SK-N-SH (cell line): ENCODE results near the gene KLC4. TPM values are rescaled to one million over a fixed set of nuclear protein-coding genes. Genes with fewer than 3 reads are reported as not detected.

Source experiments
- CTCF ChIA-PET: fragments of 300-600, 350-600 bp; formaldehyde crosslinking; extraction: SDS; loops from one replicate; lab custom pipeline; 2021; lab: Yijun Ruan, JAX
- POLR2A ChIA-PET: fragments of 350-600 bp; sonication (Branson Sonifier 250); formaldehyde crosslinking; extraction: SDS; loops from one replicate; lab custom pipeline; 2020; ENCODE audit warnings: antibody characterized with exemption, inconsistent platforms; lab: Yijun Ruan, JAX
- DNase-seq: peaks from one replicate; pipeline ENCODE4 v3.0.0; 2012
- H2AFZ ChIP-seq: fragments of 200-600 bp; sonication (generic); 2 replicates; pipeline ENCODE4 v1.8.1; 2016; ENCODE audit warnings: antibody characterized with exemption, mild to moderate bottlenecking, low read depth
- H3F3A ChIP-seq: fragments of 200-600 bp; sonication (generic); replicated peaks from 2 replicates; pipeline ENCODE3; 2016; ENCODE audit warnings: antibody characterized with exemption, mild to moderate bottlenecking; ENCODE audit not compliant: insufficient read depth
- H3K27ac ChIP-seq, 2 experiments: fragments of 200-500 bp in 1 of 2; fragments of 200-600 bp in 1 of 2; sonication (Bioruptor generic) in 1 of 2; sonication (generic), shearing (Covaris generic) in 1 of 2; 2 replicates each; pipeline versions ENCODE4 v1.5.1 to v1.6.1; 2014 to 2016; ENCODE audit warnings: low read depth in 2 of 2, inconsistent platforms in 1 of 2, low read length in 1 of 2, mild to moderate bottlenecking in 1 of 2, mixed read lengths in 1 of 2
- H3K27me3 ChIP-seq: fragments of 200-600 bp; sonication (generic), shearing (Covaris generic); 2 replicates; pipeline ENCODE4 v1.6.1; 2016; ENCODE audit warnings: mixed run types; ENCODE audit not compliant: insufficient read depth
- H3K36me3 ChIP-seq, 2 experiments: fragments of 200-500 bp in 1 of 2; fragments of 200-600 bp in 1 of 2; sonication (Bioruptor generic) in 1 of 2; sonication (generic) in 1 of 2; replicated peaks in 1 of 2; 2 replicates each; pipeline versions ENCODE3 to v1.5.1; 2014 to 2016; ENCODE audit warnings: low read length in 1 of 2, mild to moderate bottlenecking in 1 of 2; ENCODE audit not compliant: insufficient read depth in 2 of 2, control insufficient read depth in 1 of 2
- H3K4me1 ChIP-seq, 2 experiments: fragments of 200-500 bp in 1 of 2; fragments of 200-600 bp in 1 of 2; sonication (Bioruptor generic) in 1 of 2; sonication (generic), shearing (Covaris generic) in 1 of 2; 2 replicates each; pipeline versions ENCODE4 v1.5.1 to v1.6.1; 2014 to 2016; ENCODE audit warnings: low read depth in 1 of 2, low read length in 1 of 2, mixed run types in 1 of 2; ENCODE audit not compliant: insufficient read depth in 2 of 2, control insufficient read depth in 1 of 2
- H3K4me2 ChIP-seq: fragments of 200-600 bp; sonication (generic), shearing (Covaris generic); 2 replicates; pipeline ENCODE4 v1.6.1; 2017; ENCODE audit warnings: mixed run types
- H3K4me3 ChIP-seq, 2 experiments: fragments of 200-500 bp in 1 of 2; fragments of 200-600 bp in 1 of 2; sonication (Bioruptor generic) in 1 of 2; sonication (generic), shearing (Covaris generic) in 1 of 2; 2 replicates each; pipeline versions ENCODE4 v1.5.1 to v1.8.1; 2014 to 2016; ENCODE audit warnings: low read depth in 2 of 2, inconsistent platforms in 1 of 2, low read length in 1 of 2, mild to moderate bottlenecking in 1 of 2, mixed read lengths in 1 of 2, moderate library complexity in 1 of 2
- H3K79me2 ChIP-seq: fragments of 200-600 bp; sonication (generic); 2 replicates; pipeline ENCODE4 v1.8.1; 2017; ENCODE audit warnings: mild to moderate bottlenecking; ENCODE audit not compliant: insufficient read depth
- H3K9ac ChIP-seq: fragments of 200-600 bp; sonication (generic); 2 replicates; pipeline ENCODE4 v1.6.1; 2017; ENCODE audit warnings: mixed run types
- H3K9me2 ChIP-seq: fragments of 200-600 bp; sonication (generic); 2 replicates; pipeline ENCODE4 v1.6.1; 2017; ENCODE audit warnings: mixed run types
- H3K9me3 ChIP-seq: fragments of 200-600 bp; sonication (generic); 2 replicates; pipeline ENCODE4 v1.6.1; 2017; ENCODE audit warnings: mixed run types, mild to moderate bottlenecking, moderate library complexity
- H4K20me1 ChIP-seq: fragments of 200-600 bp; sonication (generic); 2 replicates; pipeline ENCODE4 v1.6.1; 2017; ENCODE audit warnings: mild to moderate bottlenecking, mixed run types; ENCODE audit not compliant: insufficient read depth
- ELF1 ChIP-seq: IDR thresholded peaks from 2 replicates; pipeline ENCODE4 v1.4.0; 2012
- NFIC ChIP-seq: IDR thresholded peaks from 2 replicates; pipeline ENCODE4 v1.4.0; 2012; ENCODE audit warnings: borderline replicate concordance
- NRF1 ChIP-seq: IDR thresholded peaks from 2 replicates; pipeline ENCODE4 v1.6.1; 2012; ENCODE audit warnings: low read depth, mild to moderate bottlenecking, low read length
- REST ChIP-seq: IDR thresholded peaks from 2 replicates; pipeline ENCODE4 v1.6.1; 2012; ENCODE audit warnings: mild to moderate bottlenecking, low read depth, low read length, moderate library complexity
- SMC3 ChIP-seq: IDR thresholded peaks from 2 replicates; pipeline ENCODE4 v1.6.1; 2012; ENCODE audit warnings: low read depth, low read length, improper control_type of control experiment
- TEAD4 ChIP-seq: IDR thresholded peaks from 2 replicates; pipeline ENCODE4 v1.4.0; 2012; ENCODE audit warnings: mild to moderate bottlenecking, borderline replicate concordance; ENCODE audit not compliant: insufficient read depth
- USF2 ChIP-seq: fragments of 150-350 bp; IDR thresholded peaks from 2 replicates; pipeline ENCODE4 v1.6.1; 2017; ENCODE audit warnings: antibody characterized with exemption, low read length, low read depth, borderline replicate concordance
- ZBTB33 ChIP-seq: IDR thresholded peaks from 2 replicates; pipeline ENCODE4 v1.4.0; 2012; ENCODE audit warnings: low read depth, borderline replicate concordance
- WGBS: methylation state at CpG from one replicate; pipeline ENCODE4 v1.1.6; 2017; ENCODE audit warnings: low lambda C conversion rate; 5-methylcytosine and 5-hydroxymethylcytosine counted together
- polyA plus RNA-seq, 3 experiments: library from polyadenylated mRNA; depleted of rRNA; stranded (reverse); fragments of >200 nt; gene quantifications; 2 replicates each; pipeline ENCODE4 v1.2.3, GENCODE V29; 2012

KLC4 gene
- polyA plus RNA-seq, 1 of the 3 experiments (the other 2 are of a cell fraction) = 17.5 TPM

- POLR2A ChIA-PET = interaction anchor here (0.5 to 2.4 kb wide), 2 partner anchors 14 to 32 kb away, joined by 3 to 6 read pairs; partner anchors contain the start of gene PEX6
- H2AFZ ChIP-seq = no peak overlapping the region
- TF ChIP-seq SMC3 (no peak), NRF1 (no peak), TEAD4 (no peak), NFIC (no peak), REST (no peak)
- no peak overlapping the region for H3K27ac ChIP-seq
- H3K27me3 ChIP-seq = no peaks in the 10 kb centered on the region
- H3K4me3 ChIP-seq = no peak overlapping the region
- WGBS = 93% methylated on average over 4 of the region's 6 CpGs
- CTCF ChIA-PET = interaction anchor here (2.0 to 3.3 kb wide), 3 partner anchors 110 to 132 kb away, joined by 5 to 26 read pairs (median 9); no protein-coding TSS in a partner anchor
- peaks cover 4% of the 10 kb centered on the region; the same call in 1 of the 2 replicates for H4K20me1 ChIP-seq
- H3K9ac ChIP-seq = no peak overlapping the region
- peaks cover 49% of the 10 kb centered on the region for H3K79me2 ChIP-seq
- H3K4me2 ChIP-seq = no peak overlapping the region
- no peaks in the 10 kb centered on the region for H3K9me3 ChIP-seq
- peaks cover 22 to 49% of the 10 kb centered on the region in 2 experiments for H3K36me3 ChIP-seq
- H3K4me1 ChIP-seq = peaks cover 0 to 22% of the 10 kb centered on the region in 2 experiments; a peak in 3 of 4 replicates
- H3F3A ChIP-seq = peaks cover 13% of the 10 kb centered on the region
- DNase-seq = no peak
- no peaks in the 10 kb centered on the region for H3K9me2 ChIP-seq
Observed at GRCh38 chr6:43011207-43011606, 48.2 kb upstream of the KLC4 start.

GRCh38 chr6:43012364-43012763 is 47.1 kb upstream of the KLC4 start:
- peak overlapping the region; percentile 92 for H3K4me2 ChIP-seq
- H2AFZ ChIP-seq = no peak overlapping the region
- H3F3A ChIP-seq = peaks cover 13% of the 10 kb centered on the region
- no peak for TF ChIP-seq ZBTB33
- TF ChIP-seq USF2 = no peak
- no peak for TF ChIP-seq ELF1
- no peak for TF ChIP-seq NRF1
- TF ChIP-seq, all 33 proteins: peak for 0
- POLR2A ChIA-PET = interaction anchor here (0.5 to 1.2 kb wide), 4 partner anchors 12 to 67 kb away, joined by 3 read pairs; partner anchors contain the start of gene PPP2R5D
- H3K9me2 ChIP-seq = no peaks in the 10 kb centered on the region
- H3K27ac ChIP-seq = peak overlapping the region in 1 of 2 experiments; percentile 2; a peak in 1 of 4 replicates
- DNase-seq = no peak
- no peaks in the 10 kb centered on the region for H3K9me3 ChIP-seq
- no peaks in the 10 kb centered on the region for H3K27me3 ChIP-seq
- peaks cover 61% of the 10 kb centered on the region for H3K79me2 ChIP-seq
- peaks cover 3 to 34% of the 10 kb centered on the region in 2 experiments; a peak in 3 of 4 replicates for H3K4me1 ChIP-seq
- peak overlapping the region; percentile 80 for H3K9ac ChIP-seq
- CTCF ChIA-PET = interaction anchor here (0.7 to 1.3 kb wide), 5 partner anchors 13 to 158 kb away, joined by 3 read pairs; no protein-coding TSS in a partner anchor
- peak overlapping the region; percentile 47 to 85 for H3K4me3 ChIP-seq
- H4K20me1 ChIP-seq = peaks cover 12% of the 10 kb centered on the region; the same call in 1 of the 2 replicates
- WGBS = 75% methylated on average over 2 of the region's 6 CpGs
- H3K36me3 ChIP-seq = peaks cover 24 to 50% of the 10 kb centered on the region in 2 experiments
